ENCODE measurements around the gene LRRFIP2. TPM values are rescaled to one million over a fixed set of nuclear protein-coding genes. Genes with fewer than 3 reads are reported as not detected.

LRRFIP2 gene
- total RNA-seq, 2 donors from 2014 or later = 102 to 134 TPM

DNA sequence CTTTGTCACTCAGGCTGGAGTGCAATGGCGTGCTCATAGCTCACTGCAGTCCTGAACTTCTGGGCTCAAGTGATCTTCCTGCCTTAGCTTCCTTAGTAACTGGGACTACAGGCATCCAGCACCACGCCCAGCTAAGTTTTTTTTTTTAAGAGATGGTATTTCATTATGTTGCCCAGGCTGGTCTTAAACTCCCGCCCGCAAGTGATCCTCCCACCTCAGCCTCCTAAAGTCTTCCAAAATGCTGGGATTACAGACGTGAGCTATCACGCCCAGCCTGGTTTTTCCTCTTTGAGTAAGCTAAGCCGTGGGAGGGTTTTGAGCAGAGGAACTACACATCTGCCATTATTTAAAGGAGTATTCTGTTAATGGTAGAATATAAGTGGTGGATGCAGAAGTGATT lies 7.4 kb upstream of the LRRFIP2 start:
- no peaks in the 10 kb centered on the region for H3K36me3 ChIP-seq
- no peak overlapping the region for H3K4me3 ChIP-seq
- no peak for DNase-seq (ENCODE audit: low spot score)
- H3K9me3 ChIP-seq = no peaks in the 10 kb centered on the region
- intact Hi-C loops (cut with DNase I) = no loop called here
- TF ChIP-seq POLR2AphosphoS5 (IDR thresholded peaks at IDR 0.05) (no peak), POLR2A (IDR thresholded peaks at IDR 0.05) (no peak), CTCF (IDR thresholded peaks at IDR 0.05) (no peak)
- WGBS = 72% methylated on average over 7 of the region's 7 CpGs
- H3K27me3 ChIP-seq (replicated peaks; ENCODE audit: insufficient read depth) = no peaks in the 10 kb centered on the region
- H3K27ac ChIP-seq = no peak overlapping the region
- H3K4me1 ChIP-seq (replicated peaks) = peaks cover 3% of the 10 kb centered on the region

DNA sequence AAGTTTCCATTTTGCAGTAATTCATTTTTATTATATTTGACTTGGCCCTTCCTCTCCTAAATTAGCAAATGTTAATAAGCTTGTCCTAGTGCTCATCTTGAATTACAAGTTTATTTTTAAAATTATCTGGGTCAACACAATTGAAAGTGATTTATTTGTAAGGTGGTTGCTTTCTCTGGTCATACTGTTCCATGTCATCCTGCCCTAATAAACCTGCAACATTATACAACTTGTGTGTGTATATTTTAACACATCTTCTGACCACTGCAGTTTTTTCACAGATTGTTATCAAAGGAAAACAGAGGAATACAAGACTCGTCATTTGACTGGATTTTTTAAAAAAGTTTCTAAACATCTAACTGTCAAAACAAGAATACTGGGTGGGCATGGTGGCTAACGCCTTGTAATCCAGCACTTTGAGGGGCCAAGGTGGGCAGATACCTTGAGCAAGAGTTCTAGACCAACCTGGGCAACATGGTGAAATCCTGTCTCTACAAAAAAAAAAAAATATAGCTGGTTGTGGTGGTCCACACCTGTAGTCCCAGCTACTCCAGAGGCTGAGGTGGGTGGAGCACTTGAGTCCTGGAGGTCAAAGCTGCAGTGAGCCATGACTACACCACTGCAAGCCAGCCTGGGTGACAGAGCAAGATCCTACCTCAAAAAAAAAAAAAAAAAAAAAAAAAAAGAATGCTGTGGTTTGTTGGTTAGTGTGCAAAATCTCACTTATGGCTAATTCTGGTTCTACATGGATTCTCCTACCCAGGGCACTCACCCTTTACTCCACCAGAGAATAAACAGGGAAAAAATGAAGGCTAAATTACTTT lies 5.0 kb upstream of the LRRFIP2 start:
- Histone ChIP-seq H3K27me3 (replicated peaks; ENCODE audit: insufficient read depth) (no peaks in the 10 kb centered on the region), H3K9me3 (no peaks in the 10 kb centered on the region), H3K4me3 (no peak overlapping the region), H3K4me1 (replicated peaks) (peaks cover 3% of the 10 kb centered on the region), H3K36me3 (no peaks in the 10 kb centered on the region), H3K27ac (peak overlapping the region; percentile 91 to 98)
- 45% methylated on average over 2 of the region's 2 CpGs for WGBS
- no peak for TF ChIP-seq POLR2A (IDR thresholded peaks at IDR 0.05)
- peak; percentile 71 for TF ChIP-seq POLR2AphosphoS5 (IDR thresholded peaks at IDR 0.05)
- no peak for DNase-seq (ENCODE audit: low spot score)
- intact Hi-C loops (cut with DNase I) = no loop called here

DNA sequence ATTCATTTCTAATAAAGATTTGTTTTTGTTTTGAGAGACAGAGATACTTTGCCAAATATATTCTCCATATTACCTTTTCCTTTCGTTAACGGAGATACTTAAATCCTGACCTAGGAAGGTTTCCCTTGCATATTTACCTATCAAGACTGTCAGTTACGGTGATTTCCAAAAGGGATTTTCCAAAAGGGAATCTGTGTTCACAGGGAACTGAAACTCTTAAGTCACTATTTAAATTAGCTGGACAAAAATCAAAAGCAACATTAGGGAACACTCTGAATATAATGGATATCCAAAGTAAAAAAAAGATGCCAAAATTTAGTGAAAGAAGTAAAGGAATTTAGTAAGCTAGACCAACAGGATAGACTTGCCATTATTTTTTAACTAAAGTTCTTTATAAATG lies 576 bp downstream of the LRRFIP2 start:
- TF ChIP-seq POLR2AphosphoS5 (IDR thresholded peaks at IDR 0.05) = peak; percentile 84
- no peak for TF ChIP-seq POLR2A (IDR thresholded peaks at IDR 0.05)
- no peaks in the 10 kb centered on the region for H3K27me3 ChIP-seq (replicated peaks; ENCODE audit: insufficient read depth)
- peak overlapping the region; percentile 91 to 98 for H3K27ac ChIP-seq
- WGBS = 11% methylated on average over 3 of the region's 3 CpGs
- H3K4me3 ChIP-seq = peak overlapping the region; percentile 78 to 95
- no peak for DNase-seq (ENCODE audit: low spot score)
- peaks cover 9% of the 10 kb centered on the region for H3K4me1 ChIP-seq (replicated peaks)
- intact Hi-C loops (cut with DNase I) = no loop called here
- no peaks in the 10 kb centered on the region for H3K36me3 ChIP-seq
- H3K9me3 ChIP-seq = no peaks in the 10 kb centered on the region

DNA sequence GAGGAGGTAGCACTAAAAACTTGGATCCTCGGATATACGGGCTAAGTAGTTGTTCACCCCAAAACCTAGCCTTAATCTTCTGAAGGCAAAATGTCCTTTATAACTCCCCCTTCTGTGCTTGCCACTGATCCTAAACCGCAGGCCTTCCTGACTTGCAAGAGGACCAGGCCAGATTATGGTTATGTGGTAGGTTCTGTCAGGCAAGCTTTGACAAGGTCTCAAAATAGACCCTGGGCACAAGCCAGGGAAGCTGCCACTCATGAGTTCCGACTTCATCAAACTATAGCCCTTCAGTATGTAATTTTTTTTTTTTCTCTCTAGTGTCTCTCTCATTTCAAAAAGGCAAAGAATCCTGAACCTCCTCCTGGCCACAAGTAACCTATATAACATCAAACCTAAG lies 3.2 kb downstream of the LRRFIP2 start:
- H3K36me3 ChIP-seq = no peaks in the 10 kb centered on the region
- TF ChIP-seq POLR2AphosphoS5 (IDR thresholded peaks at IDR 0.05) = peak; percentile 27
- no peak for TF ChIP-seq CTCF (IDR thresholded peaks at IDR 0.05)
- no peak for TF ChIP-seq POLR2A (IDR thresholded peaks at IDR 0.05)
- H3K9me3 ChIP-seq = no peaks in the 10 kb centered on the region
- H3K27ac ChIP-seq = peak overlapping the region; percentile 58 to 98
- intact Hi-C loops (cut with DNase I) = no loop called here
- peaks cover 9% of the 10 kb centered on the region for H3K4me1 ChIP-seq (replicated peaks)
- H3K27me3 ChIP-seq (replicated peaks; ENCODE audit: insufficient read depth) = no peaks in the 10 kb centered on the region
- 26% methylated on average over 4 of the region's 4 CpGs for WGBS
- no peak overlapping the region for H3K4me3 ChIP-seq
- peak; percentile 20 for DNase-seq (ENCODE audit: low spot score)

GRCh38 chr3:37170513-37170912 lies 3.9 kb downstream of the LRRFIP2 start:
- H3K4me3 ChIP-seq = no peak overlapping the region
- peaks cover 9% of the 10 kb centered on the region for H3K4me1 ChIP-seq (replicated peaks)
- intact Hi-C loops (cut with DNase I) = no loop called here
- H3K36me3 ChIP-seq = no peaks in the 10 kb centered on the region
- peak overlapping the region; percentile 58 to 98 for H3K27ac ChIP-seq
- no peak for DNase-seq (ENCODE audit: low spot score)
- 18% methylated on average over 9 of the region's 9 CpGs for WGBS
- no peaks in the 10 kb centered on the region for H3K27me3 ChIP-seq (replicated peaks; ENCODE audit: insufficient read depth)
- TF ChIP-seq POLR2A (IDR thresholded peaks at IDR 0.05) (no peak), CTCF (IDR thresholded peaks at IDR 0.05) (no peak), POLR2AphosphoS5 (IDR thresholded peaks at IDR 0.05) (no peak)
- H3K9me3 ChIP-seq = no peaks in the 10 kb centered on the region

GRCh38 chr3:37170060-37170459 lies 4.3 kb downstream of the LRRFIP2 start:
- intact Hi-C loops (cut with DNase I) = no loop called here
- Histone ChIP-seq H3K36me3 (no peaks in the 10 kb centered on the region), H3K4me3 (no peak overlapping the region), H3K27ac (peak overlapping the region; percentile 58 to 98), H3K27me3 (replicated peaks; ENCODE audit: insufficient read depth) (no peaks in the 10 kb centered on the region), H3K4me1 (replicated peaks) (peaks cover 9% of the 10 kb centered on the region), H3K9me3 (no peaks in the 10 kb centered on the region)
- no peak for DNase-seq (ENCODE audit: low spot score)
- TF ChIP-seq POLR2AphosphoS5 (IDR thresholded peaks at IDR 0.05) (no peak), POLR2A (IDR thresholded peaks at IDR 0.05) (no peak), CTCF (IDR thresholded peaks at IDR 0.05) (no peak)
- 24% methylated on average over 1 of the region's 1 CpG for WGBS
